GM21717 (cell line): ENCODE measurements around the gene KLHL30.

ENCODE experiments used
- ATAC-seq: cut with Tn5 transposase; IDR thresholded peaks from one replicate; pipeline ENCODE4 v1.9.1; 2021; ENCODE audit warnings: mild to moderate bottlenecking, moderate library complexity; ENCODE audit not compliant: unreplicated experiment

KLHL30 gene

DNA sequence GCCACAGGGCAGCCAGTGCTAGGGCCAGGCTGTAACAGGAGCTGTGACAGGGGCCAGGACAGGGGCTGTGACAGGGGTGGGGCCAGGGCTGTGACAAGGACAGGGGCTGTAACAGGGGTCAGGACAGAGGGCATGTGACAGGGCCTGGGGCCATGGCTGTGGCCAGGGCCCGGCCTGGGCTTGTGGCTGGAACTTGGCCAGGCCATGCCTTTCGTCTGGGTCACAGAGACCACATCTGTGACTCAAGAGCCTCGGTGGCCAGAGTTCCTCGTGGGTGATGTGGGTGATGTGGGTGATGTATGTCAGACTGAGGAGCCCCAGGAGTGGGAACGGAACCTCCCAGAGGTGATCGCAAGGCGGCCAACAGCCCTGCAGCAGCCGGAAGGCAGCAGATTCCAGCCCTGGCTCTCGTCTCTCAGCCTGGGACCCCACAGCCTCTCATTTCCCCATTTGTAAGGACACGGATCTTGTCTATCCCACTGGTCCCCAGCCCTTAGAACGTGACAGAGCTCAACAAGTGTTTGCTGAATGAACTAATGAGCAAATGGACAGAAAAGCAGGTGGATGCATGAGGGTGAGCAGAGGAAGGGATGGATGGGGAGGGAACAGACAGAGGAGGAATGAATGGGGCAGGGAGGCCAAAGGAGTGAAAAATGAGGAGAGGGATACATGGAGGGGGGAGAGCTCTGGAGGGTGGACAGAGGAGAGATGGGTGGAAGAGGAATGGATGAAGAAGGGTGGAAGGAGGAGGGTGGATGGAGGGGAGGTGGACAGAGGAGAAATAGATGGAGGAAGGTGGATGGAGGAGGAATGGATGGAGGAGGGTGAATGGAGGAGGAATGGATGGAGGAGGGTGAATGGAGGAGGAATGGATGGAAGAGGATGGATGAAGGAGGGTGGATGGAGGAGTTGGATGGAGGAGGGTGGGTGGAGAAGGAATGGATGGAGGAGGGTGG lies 21.0 kb upstream of the KLHL30 start:
- no peak for ATAC-seq

DNA sequence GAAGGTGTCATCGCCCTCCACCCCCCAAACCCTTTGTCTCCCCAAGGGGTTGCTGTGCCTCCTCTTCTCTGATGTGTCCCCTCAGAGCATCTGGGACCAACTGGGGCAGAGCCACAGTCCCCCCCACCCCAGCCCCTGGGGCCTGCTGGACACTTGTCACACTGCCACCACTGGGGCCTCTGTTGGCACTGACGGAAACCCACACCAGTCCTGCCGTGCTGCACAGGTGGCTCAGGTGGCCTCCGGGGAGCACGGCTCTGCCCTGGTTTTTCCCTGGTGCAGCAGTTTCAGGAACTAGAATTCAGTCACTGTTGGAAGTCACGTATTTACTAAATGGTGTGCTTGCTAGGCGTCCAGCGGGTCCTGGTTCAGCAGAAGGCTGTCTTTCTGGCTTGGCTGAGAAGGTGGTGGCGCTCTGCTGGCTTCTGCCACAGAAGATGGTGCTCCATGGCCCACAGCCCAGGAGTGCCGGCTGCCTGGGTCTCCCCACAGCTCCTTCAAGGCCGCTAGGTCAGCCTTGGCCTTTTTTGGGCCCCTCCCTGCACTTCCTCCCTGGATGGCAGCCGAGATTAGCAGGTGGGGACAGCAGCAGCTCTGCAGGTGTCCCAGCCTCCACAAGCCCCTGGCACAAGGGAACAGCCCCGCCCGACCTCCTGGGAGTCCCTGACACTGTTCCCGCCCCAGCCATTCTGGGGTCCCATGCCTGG lies 18.6 kb upstream of the KLHL30 start:
- no peak for ATAC-seq

DNA sequence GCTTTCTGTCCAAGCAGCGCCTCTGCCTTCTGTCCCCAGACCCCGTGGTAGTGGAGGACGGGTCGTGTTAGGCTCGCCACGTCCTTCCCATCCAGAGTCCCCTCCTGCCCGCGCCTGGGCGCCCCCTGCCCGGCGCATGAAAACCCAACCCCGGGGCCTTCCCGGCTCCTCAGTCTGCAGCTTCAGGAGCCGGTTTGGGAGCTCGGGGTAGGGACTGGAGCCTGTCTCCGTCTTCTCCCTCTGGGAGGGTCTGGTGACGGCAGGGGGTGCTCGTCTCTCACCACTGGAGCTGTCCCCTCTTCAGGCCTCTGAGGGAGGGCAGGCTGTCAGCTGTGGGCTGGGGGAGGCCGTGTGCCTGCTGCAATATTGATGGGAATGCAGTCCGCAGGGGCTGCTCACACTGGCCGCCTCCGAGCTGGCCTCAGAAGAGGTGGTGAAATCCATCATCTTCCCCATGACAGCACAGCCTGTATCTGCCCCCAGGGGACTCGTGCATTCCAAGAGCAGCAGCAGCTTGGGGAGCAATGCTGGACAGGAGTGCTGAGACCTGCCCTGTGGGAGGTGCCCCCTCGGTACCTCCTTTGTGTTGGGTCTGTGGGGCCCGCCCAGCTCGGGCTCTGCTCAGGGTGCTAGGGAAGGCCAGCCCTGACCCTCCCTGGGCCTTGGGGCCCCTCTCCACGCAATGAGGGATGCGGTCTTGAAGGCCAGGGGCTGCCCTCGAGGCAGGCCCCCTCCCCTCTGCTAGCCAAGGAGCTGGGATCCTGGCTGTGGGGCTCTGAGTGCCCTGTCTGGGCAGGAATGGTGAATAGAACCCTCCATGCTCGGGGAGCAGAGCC lies 17.8 kb upstream of the KLHL30 start:
- no peak for ATAC-seq

DNA sequence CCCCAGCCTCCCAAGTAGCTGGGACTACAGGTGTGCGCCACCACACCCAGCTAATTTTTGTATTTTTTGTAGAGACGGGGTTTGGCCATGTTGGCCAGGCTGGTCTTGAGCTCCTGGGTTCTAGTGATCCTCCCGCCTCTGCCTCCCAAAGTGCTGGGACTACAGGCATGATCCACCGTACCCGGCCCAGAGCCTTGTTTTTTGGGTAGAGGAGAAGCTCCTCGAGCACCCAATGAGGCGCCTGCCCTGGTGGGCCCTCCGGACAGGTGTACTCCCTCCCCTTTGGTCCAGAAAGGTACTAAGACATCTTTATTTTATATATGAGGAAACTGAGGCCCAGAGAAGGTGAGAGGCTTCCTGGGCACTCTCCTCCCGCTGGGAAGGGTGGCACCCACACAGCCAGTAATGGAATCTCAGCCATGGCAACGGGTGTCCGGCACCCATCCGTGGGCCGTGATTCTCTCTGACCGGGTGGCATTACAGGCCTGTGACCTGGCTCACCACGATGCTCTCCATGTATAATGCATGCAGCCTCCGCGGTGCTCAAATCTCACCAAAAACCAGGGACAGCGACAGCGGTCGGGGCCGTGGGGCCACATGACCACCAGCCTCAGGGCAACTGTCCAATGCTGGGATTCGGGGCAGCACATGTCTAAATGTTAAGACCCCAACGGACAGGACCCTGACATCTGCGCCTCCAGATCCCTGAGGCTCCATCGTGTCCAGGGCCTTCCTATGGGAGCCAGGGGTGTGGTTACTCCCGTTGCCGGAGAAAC lies 16.8 kb upstream of the KLHL30 start:
- no peak for ATAC-seq

DNA sequence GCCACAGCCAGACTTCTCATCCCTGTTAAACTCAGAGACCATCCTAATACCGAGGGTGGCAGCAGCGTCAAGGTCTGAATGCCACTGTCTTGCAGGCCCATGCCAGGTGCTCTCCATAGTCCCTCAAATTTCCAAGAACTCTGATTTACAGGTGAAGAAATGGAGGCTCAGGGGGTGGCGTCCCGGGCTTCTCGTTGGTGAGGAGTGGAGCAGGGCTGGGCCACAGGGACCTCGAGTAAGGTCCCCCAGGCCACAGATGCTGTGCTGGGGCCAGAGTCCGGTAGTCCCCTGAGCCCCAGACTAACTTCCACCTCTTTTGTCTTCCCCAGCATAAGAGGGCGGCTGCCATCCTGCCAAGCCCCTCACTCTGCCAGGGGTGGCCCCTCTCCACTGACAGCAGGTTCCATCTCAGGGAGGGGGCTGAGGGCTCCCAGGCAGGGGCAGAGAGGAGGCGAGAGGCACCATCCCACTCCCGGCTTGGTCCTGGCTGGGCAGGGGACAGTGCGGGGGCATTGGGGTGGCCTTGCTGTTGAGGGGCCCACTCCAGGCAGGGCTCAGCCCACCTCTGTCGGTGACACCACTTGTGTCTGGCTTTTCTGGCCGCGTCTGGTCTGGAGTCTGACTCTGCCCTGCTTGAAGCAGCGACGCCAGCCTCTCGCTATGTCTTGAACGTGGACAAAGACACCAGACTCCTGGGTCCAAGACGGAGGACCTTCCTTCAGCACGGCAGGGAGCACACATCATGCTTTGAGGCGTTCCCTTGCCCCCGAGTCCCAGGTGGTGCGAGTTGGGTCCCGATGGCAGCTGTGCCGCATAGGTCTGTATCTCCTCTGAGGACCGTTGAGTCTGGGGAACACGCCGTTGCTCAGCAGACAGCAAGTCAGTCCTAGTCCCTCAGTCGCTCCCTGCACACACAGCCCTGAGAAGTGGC lies 15.9 kb upstream of the KLHL30 start:
- no peak for ATAC-seq

DNA sequence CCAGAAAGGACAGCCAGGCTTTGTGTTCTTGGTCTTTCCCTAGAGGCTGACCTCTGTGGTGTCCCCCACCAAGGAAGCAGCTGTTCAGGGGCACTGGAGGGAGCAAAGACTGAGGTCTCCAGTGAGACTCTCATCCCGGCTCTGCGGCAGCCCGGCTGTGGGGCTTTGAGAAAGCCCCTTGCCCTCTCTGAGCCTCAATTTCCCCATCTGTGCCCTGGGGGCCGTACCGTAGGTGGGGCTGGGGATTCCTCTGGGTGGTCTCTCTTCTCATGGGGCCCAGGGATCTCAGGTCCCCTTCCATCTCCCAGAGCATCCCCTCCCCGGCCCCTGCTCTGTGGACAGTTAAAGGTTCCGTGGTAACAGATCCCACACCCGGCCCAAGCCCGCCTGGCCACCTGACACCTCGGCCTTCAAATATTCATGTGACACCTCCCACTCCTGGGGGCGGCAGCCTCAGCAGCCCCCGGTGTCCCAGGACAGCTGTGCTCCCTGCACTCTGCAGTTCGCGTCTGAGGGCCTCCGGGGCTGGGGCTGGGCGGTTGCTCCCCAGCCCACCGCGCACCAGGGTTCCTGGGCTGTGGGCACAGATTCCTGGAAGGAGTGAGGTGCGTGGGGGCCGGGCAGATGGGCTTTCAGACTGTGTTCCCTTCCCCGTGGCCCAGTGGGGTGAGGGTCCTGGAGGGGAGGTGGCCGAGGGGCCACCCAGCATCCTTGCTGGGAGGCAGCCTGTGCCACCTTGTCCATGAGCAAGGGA lies 15.1 kb upstream of the KLHL30 start:
- ATAC-seq: no peak

DNA sequence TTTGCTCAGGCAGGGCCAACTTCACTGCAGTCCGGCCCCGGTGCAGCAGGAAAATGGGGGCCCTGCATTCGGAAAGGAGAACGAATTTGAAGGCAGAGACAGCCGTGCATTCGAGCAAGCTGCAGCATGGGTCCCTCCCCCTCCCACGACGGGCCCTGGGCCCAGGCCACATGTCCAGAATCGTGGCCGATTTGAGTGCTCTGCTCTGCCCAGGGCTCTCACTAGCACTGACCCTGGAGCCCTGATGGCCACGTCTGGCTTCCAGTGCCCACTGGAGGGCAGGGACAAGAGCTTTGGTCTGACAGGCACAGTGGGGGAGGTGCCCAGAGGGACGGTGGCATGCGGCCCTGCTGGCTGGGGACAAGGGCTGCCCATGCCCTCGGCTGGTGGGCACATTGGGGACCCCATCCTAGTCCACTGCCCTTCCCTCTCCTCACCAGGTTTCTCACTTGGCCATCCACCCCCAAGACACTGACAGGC lies 14.4 kb upstream of the KLHL30 start:
- ATAC-seq: no peak

DNA sequence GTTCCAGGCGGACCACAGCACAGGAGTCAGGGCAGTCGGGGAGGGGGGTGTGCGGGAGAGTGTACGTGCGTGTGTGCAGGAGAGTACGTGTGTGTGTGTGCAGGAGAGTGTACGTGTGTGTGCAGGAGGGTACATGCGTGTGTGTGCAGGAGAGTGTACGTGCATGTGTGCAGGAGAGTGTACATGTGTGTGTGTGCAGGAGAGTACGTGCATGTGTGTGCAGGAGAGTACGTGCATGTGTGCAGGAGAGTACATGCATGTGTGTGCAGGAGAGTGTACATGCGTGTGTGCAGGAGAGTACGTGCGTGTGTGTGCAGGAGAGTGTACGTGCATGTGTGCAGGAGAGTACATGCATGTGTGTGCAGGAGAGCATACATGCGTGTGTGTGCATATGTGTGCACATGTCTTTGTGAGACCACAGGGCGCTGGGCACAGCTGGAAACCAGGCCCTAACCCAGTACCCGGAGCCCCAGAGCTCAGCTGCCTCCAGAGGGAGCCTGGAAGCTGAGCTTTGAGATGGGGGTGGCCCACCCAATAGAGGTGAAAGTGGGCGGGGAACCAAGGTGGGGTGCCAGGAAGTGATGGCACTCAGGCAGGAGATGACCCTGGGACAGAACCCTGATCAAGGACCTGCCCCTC lies 13.9 kb upstream of the KLHL30 start:
- ATAC-seq: no peak

DNA sequence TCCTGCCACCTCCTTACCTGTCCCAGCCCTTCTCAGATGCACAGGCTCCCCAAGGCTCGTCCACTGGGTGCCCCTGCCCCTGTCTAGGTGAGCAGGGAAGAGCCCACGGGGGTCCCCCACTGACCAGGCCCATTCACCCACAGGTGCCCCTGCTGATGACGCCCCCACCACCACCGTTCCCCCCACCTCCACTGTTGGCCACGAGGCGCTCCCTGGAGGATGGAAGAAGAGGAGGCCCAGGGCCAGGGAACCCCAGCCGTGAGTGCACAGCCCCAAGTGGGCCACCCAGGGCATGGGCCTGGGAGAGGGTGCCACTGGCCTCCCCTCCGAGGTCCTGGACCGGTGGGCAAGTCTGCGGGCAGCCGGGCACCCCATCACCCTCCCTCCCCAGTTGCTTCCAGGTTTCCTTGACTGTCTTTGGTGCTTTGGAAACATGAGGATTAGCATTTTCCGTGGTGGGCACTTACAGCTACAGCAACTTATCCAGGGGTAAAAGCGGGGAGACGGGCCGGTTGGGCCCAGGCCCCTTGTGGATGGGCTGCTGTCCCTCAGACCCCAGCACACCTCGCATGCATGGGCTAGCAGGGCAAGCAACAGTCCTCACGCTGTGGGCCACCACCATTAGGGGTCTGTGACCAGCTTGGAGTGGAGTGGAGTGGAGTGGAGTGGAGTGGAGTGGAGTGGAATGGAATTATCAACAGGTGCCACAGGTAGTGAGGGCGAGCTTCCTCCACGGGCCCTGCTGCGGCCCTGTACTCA lies 13.2 kb upstream of the KLHL30 start:
- ATAC-seq: no peak

DNA sequence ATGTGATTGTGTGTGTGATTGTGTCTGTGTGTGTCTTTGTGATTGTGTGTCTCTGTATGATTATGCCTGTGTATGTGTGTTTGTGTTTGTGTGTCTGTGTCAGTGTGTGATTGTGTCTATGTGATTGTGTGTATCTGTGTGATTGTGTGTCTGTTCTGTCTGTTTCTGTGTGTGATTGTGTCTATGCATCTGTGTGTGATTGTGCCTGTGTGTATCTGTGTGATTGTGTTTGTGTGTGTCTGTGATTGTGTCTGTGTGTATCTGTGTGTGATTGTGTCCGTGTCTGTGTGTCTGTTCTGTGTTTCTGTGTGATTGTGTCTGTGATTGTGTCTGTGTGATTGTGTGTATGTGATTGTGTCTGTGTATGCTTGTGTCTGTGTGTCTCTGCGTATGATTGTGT lies 12.1 kb upstream of the KLHL30 start:
- no peak for ATAC-seq

DNA sequence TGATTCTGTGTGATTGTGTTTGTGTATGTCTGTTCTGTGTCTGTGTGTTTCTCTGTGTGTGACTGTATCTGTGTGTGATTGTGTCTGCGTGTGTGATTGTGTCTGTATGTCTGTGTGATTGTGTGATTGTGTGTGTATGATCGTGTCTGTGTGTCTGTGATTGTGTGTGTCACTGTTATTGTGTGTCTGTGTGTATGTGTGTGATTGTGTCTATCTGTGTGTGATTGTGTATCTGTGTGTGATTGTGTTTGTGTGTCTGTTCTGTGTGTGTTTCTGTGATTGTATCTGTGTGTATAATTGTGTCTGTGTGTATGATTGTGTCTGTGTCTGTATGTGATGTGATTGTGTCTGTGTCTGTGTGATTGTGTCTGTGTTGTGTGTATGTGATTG lies 11.7 kb upstream of the KLHL30 start:
- no peak for ATAC-seq

DNA sequence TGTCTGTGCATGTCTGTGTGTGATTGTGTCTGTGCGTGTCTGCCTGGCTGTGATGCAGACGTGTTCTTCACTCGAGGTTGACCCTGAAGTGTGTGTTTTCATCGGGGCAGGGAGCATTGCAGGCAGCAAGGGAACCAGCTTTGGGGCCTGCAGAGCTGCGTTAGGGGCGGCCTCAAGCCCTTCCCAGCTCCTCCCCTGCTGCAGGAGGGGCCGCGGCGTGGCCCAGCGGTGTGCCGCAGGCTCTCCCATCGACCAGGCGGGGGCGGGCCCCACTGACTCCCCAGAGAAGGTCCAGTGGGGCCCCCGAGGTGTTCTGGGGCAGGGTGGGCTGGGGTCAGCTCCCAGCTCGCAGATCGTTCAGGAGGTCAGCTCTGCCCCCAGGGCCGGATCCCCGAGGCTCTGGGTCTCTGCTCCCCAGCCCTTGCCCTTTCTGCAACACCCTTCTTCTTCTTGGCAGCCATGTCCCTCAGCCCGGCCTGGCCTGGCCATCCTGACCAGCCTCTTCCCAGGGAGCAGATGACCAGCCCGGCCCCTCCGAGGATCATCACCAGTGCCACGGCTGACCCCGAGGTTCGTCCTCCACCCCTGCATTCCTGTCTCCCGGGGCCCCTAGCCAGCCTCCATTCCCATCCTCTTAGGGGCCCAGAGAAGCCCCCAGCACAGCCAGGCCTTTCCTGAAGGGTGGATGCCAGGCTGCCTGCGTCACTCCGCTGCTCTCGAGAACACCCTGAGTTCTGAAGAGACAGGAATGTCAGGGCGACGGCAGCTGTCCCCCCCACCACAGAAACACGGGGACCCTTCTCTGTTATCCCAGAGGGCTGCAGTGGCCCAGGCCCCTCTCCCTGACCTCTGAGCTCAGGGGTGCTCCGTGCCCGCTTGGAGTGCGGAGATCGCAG lies 11.1 kb upstream of the KLHL30 start:
- ATAC-seq: no peak

DNA sequence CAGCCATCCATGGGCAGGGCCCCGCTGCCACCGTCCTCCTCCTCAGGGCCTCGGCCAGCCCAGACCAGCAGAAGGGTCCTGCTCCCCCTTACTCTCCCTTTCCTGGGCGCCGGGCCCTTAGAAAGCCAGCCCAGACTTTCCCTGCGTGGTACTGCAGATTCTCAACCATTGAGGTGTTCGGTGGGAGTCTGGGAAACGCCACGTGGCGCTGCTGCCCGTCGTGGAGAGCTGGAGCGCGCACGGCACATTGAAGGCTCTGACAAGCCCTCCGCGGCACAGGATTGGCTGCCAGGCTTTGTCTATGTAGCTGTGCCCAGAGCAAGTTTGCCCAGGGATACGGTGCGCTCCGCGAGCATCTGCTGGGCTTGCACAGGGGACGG lies 10.4 kb upstream of the KLHL30 start:
- ATAC-seq: no peak

DNA sequence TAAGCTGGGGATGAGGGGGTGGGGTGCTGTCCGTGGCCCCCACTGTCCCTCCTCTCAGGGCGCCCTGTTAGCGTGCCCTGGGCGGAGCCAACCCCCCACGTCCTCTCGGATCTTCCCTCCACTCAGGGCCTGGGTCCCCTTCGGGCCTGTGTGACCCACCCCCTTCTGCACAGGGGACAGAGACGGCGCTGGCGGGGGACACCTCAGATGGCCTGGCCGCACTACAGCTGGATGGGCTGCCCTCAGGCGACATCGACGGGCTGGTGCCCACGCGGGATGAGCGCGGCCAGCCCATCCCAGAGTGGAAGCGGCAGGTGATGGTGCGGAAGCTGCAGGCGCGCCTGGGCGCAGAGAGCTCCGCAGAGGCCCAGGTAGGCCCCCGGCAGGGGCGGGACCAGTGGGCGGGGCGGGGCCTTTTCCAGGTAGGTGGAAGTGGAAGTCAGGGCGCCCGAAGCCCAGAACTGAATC lies 9.9 kb upstream of the KLHL30 start:
- ATAC-seq: no peak

DNA sequence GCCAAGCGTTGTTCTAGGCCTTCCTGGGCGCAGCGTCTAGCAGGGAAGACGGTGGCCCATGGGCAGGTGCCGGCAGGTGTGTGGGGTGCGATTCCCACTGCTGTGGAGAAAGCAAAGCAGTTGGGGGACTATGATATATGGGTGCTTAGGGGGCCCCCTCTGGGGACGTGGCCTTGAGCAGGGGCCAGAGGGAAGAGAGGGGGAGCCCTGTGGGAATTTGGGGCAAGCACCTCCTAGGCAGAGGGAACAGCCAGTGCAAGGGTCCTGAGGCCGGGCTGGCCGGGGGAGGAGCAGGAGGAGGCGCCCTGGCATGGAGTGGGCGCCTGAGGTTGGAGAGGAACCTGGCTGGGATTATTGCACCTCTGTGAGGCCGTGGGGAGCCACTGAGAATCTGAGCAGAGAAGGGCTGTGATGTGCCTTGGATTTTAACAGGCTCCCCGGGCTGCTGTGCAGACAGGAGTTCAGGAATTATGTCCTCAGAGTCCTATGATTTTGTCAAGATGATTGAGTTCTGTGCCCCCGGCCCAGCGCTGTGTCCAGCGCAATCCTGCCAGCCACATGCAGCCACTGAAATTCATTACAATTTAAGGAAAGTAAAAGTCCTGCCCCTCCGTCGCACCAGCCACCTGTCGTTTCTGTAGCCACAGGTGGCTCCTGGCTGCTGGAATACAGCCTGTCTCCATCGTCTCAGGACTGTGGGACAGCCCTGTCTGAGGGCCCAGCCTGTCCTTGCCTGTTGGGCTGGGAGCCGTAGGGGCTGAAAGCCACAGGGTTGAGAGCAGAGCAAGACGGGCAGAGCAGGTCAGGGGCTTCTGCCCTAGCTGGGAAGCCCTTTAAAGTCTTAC lies 9.1 kb upstream of the KLHL30 start:
- ATAC-seq: no peak
